Right lobe of liver (tissue), 6 donors: ENCODE measurements around the gene KNTC1. TPM values are rescaled to one million over a fixed set of nuclear protein-coding genes. Genes with fewer than 3 reads are reported as not detected.
"Not testable (repeated sequence)": the region's sequence is repeated elsewhere in the genome, so short reads cannot be mapped to it uniquely, and the experiment has no call there.

Experiments used
- ATAC-seq, 4 donors: fragments of 200-7000 bp; cut with Tn5 transposase; one replicate each; pipeline ENCODE4 v1.9.1; 2020; ENCODE audit warnings: mild to moderate bottlenecking in 4 of 4, moderate library complexity in 4 of 4
- DNase-seq, 3 donors: peaks; one replicate each; pipeline ENCODE4 v3.0.0-alpha.2; 2020
- H3K27ac ChIP-seq, 3 donors: fragments of 200-600 bp; one replicate each; pipeline ENCODE4 v1.8.0; 2022
- H3K27me3 ChIP-seq, 2 donors: fragments of 200-600 bp; one replicate each; pipeline ENCODE4 v1.8.0; 2022
- H3K36me3 ChIP-seq, 4 donors: fragments of 200-600 bp; sonication (generic) in 1 of 4; one replicate each; pipeline versions ENCODE4 v1.5.1 to v1.8.0; 2017 to 2022; ENCODE audit warnings: control low read depth in 1 of 4
- H3K4me1 ChIP-seq, 4 donors: fragments of 200-600 bp; sonication (generic) in 1 of 4; one replicate each; pipeline versions ENCODE4 v1.5.1 to v1.8.0; 2017 to 2022; ENCODE audit warnings: control low read depth in 1 of 4
- H3K4me3 ChIP-seq, 3 donors: fragments of 200-600 bp; one replicate each; pipeline ENCODE4 v1.8.0; 2022
- H3K9me3 ChIP-seq, 4 donors: fragments of 200-600 bp; sonication (generic) in 1 of 4; one replicate each; pipeline versions ENCODE4 v1.5.1 to v1.8.0; 2017 to 2022; ENCODE audit warnings: control low read depth in 1 of 4
- POLR2A ChIP-seq: fragments of 450-650 bp; IDR thresholded peaks from one replicate; pipeline ENCODE4 v1.6.1; 2017; ENCODE audit warnings: antibody characterized with exemption, mild to moderate bottlenecking
- WGBS: methylation state at CpG from one replicate; pipeline ENCODE4 v1.1.6; 2018; ENCODE audit warnings: low coverage, low lambda C conversion rate; ENCODE audit not compliant: insufficient coverage; ENCODE audit errors: missing lambda C conversion rate; 5-methylcytosine and 5-hydroxymethylcytosine counted together
- intact Hi-C, 2 donors: fragments of 100-400 bp; cut with DNase I; formaldehyde crosslinking; loops; one replicate each; pipeline versions ENCODE4 v1.11.2 to v1.14.1; 2022
- total RNA-seq, 6 experiments: library from RNA; depleted of rRNA in 2 of 6; stranded (reverse); fragments of >200 nt in 2 of 6; fragmentation: NEBNext Ultra II Directional in 3 of 6; extraction: Animal tissue kit (Norgen Biotek cat#: 25700) in 3 of 6; gene quantifications; one replicate each; pipeline versions ENCODE4 v1.1.0 to v1.2.4, GENCODE V29; 2016 to 2023
- TF ChIP-seq, protein P1 (sequence below), 4 donors: fragments of 200-600 bp in 3 of 4; fragments of 450-650 bp in 1 of 4; IDR thresholded peaks; one replicate each; pipeline versions ENCODE4 v1.5.1 to v1.8.0; 2016 to 2022; ENCODE audit warnings: antibody characterized with exemption in 4 of 4, mild to moderate bottlenecking in 2 of 4
- donor health status: DM: no; HTN: yes; CAD: no.
- donor health status: DM: no; HTN: no; CAD: no.
- donor health status: DM: no; HTN: no; CAD: no.
- donor health status: DM: no; HTN: yes; CAD: no.
- donor health status: DM: no; HTN: yes; CAD: no.

Gene KNTC1
- total RNA-seq, 6 experiments from 2014 or later: 2.1 to 10.7 (median 3.5) TPM

DNA sequence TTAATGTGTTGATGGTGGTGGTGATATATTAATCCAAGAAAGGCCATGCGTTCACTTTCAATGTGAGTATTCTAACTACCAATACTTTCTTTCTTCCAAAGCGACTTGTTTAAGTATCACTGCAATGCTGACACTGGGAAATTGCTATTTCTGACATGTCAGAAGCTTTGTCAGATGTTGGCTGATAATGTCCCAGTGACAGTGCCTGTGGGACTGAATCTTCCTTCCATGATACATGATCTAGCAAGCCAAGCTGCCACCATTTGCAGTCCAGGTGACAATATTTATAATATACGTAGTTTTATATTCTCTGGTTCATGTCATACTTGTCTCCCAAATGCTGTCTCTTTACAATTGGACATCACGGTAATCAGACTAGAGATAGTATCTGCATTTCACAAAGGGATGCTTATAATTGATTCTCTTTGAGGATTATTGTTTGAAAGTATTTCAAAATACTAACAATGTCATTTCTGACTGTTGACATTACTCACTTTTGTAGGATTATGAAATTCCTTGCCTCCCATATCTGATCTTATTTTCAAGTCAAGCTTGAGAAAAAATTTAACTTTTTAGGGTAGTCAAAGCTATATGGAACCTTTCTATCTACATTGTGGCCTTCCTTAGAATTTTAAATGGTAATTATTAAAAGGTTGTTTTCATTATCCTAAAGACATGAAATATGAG lies 57.3 kb downstream of the KNTC1 start:
- Histone ChIP-seq H3K9me3 (no peaks in the 10 kb centered on the region), H3K27ac (no peak overlapping the region), H3K4me3 (no peak overlapping the region), H3K27me3 (no peaks in the 10 kb centered on the region), H3K4me1 (no peaks in the 10 kb centered on the region), H3K36me3 (no peaks in the 10 kb centered on the region)
- TF ChIP-seq, protein P1, sequence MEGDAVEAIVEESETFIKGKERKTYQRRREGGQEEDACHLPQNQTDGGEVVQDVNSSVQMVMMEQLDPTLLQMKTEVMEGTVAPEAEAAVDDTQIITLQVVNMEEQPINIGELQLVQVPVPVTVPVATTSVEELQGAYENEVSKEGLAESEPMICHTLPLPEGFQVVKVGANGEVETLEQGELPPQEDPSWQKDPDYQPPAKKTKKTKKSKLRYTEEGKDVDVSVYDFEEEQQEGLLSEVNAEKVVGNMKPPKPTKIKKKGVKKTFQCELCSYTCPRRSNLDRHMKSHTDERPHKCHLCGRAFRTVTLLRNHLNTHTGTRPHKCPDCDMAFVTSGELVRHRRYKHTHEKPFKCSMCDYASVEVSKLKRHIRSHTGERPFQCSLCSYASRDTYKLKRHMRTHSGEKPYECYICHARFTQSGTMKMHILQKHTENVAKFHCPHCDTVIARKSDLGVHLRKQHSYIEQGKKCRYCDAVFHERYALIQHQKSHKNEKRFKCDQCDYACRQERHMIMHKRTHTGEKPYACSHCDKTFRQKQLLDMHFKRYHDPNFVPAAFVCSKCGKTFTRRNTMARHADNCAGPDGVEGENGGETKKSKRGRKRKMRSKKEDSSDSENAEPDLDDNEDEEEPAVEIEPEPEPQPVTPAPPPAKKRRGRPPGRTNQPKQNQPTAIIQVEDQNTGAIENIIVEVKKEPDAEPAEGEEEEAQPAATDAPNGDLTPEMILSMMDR (IDR thresholded peaks at IDR 0.05): no peak
- TF ChIP-seq POLR2A: no peak
- intact Hi-C loops: no loop called here
- WGBS: 96% methylated on average over 4 of the region's 4 CpGs
- no peak for ATAC-seq
- no peak for DNase-seq

DNA sequence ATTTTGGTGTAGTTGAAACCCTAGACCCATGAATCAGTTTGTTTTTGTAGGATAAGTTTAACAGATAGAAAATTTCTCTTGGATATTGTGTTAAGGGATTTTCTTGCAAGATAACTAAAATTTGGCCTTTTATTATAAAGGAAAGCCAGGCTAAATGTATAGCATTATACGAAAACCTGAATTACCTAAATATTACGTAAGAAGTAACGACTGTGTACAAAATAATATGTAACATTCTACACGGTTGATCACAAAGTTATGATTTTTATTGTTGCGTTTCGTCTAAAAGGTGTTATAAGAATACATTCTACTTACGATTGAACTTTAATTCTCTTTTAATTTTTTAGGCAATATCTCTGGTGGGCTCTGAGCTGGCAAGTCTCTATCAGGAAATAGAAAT lies 63.9 kb downstream of the KNTC1 start:
- no peak overlapping the region for H3K4me3 ChIP-seq
- H3K4me1 ChIP-seq: no peaks in the 10 kb centered on the region
- 95% methylated on average over 7 of the region's 7 CpGs for WGBS
- no peaks in the 10 kb centered on the region for H3K27me3 ChIP-seq
- no peak for DNase-seq
- no peaks in the 10 kb centered on the region for H3K36me3 ChIP-seq
- TF ChIP-seq, protein P1 (IDR thresholded peaks at IDR 0.05): no peak
- ATAC-seq: no peak
- H3K9me3 ChIP-seq: no peaks in the 10 kb centered on the region
- no peak overlapping the region for H3K27ac ChIP-seq
- intact Hi-C loops: no loop called here

DNA sequence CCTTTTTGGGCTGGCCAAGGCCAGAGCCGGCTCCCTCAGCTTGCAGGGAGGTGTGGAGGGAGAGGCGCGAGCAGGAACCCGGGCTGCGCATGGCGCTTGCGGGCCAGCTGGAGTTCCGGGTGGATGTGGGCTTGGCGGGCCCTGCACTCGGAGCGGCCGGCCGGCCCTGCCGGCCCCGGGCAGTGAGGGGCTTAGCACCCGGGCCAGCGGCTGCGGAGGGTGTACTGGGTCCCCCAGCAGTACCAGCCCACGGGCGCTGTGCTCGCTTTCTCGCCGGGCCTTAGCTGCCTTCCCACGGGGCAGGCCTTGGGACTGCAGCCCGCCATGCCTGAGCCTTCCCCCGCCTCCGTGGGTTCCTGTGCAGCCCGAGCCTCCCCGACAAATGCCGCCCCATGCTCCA lies 64.9 kb downstream of the KNTC1 start:
- intact Hi-C loops, H3K4me3 ChIP-seq: not testable (repeated sequence)

DNA sequence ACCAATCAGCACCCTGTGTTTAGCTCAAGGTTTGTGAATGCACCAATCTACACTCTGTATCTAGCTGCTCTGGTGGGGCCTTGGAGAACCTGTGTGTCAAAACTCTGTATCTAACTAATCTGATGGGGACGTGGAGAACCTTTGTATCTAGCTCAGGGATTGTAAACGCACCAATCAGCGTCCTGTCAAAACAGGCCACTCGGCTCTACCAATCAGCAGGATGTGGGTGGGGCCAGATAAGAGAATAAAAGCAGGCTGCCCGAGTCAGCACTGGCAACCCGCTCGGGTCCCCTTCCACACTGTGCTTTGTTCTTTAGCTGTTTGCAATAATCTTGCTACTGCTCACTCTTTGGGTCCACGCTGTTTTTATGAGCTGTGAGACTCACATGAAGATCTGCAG lies 65.5 kb downstream of the KNTC1 start:
- H3K9me3 ChIP-seq, H3K27ac ChIP-seq, H3K4me3 ChIP-seq, DNase-seq, H3K27me3 ChIP-seq, H3K4me1 ChIP-seq, H3K36me3 ChIP-seq, ATAC-seq, intact Hi-C loops: not testable (repeated sequence)
- 96% methylated on average over 4 of the region's 8 CpGs for WGBS

More for the DNA sequence above, 64.9 kb downstream of the KNTC1 start:
- H3K27ac ChIP-seq, ATAC-seq, DNase-seq, H3K9me3 ChIP-seq, H3K4me1 ChIP-seq, H3K36me3 ChIP-seq, H3K27me3 ChIP-seq: not testable (repeated sequence)
- WGBS: no CpG with 5 or more reads among the region's 30 CpGs

DNA sequence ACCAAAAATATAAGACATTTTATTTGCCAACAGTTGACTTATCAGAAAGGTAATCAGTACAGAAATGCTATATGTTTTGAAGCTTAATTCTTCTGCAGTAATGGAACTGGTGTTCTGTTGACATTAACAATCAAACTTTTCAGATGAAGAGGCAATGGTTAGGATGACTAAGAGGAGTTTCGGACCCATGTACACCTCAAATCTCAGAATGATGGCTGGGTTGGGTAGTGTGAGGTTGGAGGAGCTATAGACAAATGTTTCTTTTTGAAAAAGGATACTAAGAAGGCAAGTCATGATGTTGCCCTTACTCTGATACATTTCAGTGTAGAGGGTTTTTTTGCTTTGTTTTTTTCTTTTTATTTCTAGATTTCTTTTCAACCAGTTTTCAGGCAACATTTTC lies 66.9 kb downstream of the KNTC1 start:
- no peaks in the 10 kb centered on the region for H3K27me3 ChIP-seq
- TF ChIP-seq POLR2A: no peak
- TF ChIP-seq, protein P1 (IDR thresholded peaks at IDR 0.05): no peak
- 88% methylated on average over 1 of the region's 1 CpG for WGBS
- ATAC-seq (no peak), DNase-seq (no peak)
- intact Hi-C loops: no loop called here
- no peaks in the 10 kb centered on the region for H3K36me3 ChIP-seq
- no peaks in the 10 kb centered on the region for H3K9me3 ChIP-seq
- H3K4me1 ChIP-seq: no peaks in the 10 kb centered on the region
- H3K27ac ChIP-seq: no peak overlapping the region
- no peak overlapping the region for H3K4me3 ChIP-seq

DNA sequence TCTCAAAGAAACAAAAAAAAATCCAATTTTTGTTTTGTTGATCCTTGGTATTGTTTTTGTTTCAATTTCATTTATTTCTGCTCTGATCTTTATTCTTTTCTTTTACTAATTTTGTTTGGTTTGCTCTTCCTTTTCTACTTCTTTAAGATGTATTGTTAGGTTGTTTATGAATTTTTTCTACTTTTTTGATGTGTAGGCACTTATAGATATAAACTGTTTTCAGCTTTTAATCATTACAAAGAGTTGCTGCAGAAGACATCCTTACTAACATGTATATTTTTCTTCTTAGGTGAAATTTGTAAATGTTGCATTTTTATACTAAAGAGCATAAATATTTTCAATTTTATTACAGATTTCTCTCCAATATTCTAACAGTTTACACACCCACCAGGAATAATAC lies 69.8 kb downstream of the KNTC1 start:
- Histone ChIP-seq H3K9me3 (no peaks in the 10 kb centered on the region), H3K4me3 (no peak overlapping the region), H3K4me1 (no peaks in the 10 kb centered on the region), H3K36me3 (no peaks in the 10 kb centered on the region), H3K27me3 (no peaks in the 10 kb centered on the region), H3K27ac (no peak overlapping the region)
- TF ChIP-seq POLR2A: no peak
- TF ChIP-seq, protein P1 (IDR thresholded peaks at IDR 0.05): no peak
- ATAC-seq (no peak), DNase-seq (no peak)
- intact Hi-C loops: no loop called here
